ENCODE data around the gene TH.

TH gene

DNA sequence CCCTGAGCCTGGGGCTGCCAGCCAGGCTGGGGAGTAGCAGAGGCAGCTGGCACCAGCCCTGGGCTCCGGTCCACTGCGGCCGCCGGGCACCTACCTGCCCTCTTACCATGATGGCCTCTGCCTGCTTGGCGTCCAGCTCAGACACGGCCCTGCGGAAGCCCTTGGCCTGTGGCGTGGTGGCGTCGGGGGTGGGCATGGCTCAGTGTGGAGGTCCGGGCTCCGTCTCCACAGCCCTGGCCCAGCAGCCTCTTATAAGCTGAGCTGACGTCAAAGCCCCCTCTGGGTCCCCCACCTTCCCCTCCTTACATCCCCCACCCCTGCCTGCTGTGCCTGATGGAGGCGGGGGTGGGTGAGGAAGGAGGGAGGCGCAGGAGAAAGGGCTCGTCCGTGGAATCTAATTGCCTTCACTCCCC lies at the start of gene TH:
TSS of gene TH (minus strand) at position 225 of the 413 bp plus-strand sequence. CDS start at position 196, 29 bp downstream.
- no peak for DNase-seq

- no peak for DNase-seq
These were observed 49.4 kb upstream of the TH start for GRCh38 chr11:2221024-2221423.

DNA sequence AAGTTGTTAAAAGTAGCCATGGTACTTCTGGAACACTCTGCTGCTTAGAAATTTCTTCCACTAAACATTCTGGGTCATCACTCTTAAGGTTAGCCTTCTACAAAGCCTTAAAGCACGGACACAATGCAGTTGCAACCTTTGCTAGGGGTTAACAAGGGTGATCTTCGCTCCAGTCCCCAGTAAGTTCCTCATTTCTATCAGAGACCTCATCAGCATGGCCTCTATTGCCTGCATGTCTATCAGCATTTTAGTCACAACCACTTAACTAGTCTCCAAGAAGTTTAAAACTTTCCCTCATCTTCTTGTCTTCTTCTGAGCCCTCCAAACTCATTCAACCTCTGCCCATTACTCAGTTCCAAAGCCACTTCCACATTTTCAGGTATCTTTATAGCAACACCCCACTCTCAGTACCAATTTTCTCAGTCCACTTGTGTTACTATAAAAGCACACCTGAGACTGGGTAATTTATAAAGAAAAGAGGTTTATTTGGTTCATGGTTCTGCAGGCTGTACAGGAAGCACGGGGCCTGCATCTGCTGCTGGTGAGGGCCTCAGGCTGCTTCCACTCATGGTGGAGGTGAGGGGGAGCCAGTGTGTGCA lies 48.7 kb upstream of the TH start:
- DNase-seq = no peak

- DNase-seq = no peak
These were observed 47.9 kb upstream of the TH start for GRCh38 chr11:2219318-2220017.

DNA sequence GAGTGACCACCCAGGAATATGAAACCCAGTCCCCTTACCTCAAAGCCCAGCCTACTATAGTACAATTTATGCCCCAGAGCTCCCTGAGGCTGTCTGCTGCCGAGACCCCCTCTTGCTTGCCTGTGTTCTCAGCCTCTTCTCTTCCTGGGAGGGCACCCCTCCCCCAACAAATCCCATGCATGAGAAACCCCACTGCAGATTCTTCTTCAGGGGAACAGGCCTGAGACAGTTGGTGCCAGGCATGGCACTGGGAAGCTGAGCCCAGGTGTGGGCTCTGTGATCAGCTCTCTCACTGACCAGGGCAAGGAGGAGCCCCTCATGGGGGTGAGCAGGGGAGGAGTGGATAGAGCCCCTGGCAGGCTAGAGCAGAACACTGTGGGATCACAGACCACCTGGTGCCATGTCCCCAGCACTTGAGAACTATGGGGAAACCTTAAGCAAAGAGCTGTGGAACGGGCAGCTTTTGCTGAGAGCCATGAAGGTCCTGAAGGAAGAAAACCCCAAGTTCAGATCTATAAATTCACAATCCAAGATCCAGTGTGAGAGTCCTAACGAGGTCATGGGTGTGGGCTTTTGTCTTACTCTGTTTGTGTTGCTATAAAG lies 46.5 kb upstream of the TH start:
- no peak for DNase-seq

- DNase-seq = no peak
These were observed 45.8 kb upstream of the TH start for GRCh38 chr11:2217211-2218030.

GRCh38 chr11:2216400-2217064 lies 44.9 kb upstream of the TH start:
- no peak for DNase-seq

- no peak for DNase-seq
These were observed 44.2 kb upstream of the TH start for GRCh38 chr11:2215561-2216399.

DNA sequence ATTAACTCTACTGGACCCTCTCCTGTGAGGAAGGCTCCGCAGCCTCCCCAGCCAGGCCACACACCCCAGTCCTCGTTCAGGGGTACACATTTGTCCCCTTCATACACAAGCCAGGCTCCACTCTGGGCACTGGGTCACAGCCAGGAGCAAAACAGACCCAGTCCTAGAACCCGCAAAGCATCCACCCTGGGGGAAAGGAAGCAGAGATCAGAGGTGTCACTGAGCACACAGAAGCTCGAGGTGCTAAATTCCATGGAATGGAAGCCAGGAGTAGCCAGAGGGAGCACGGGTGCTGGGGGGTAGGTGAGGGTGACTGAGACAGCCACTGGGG lies 43.6 kb upstream of the TH start:
- DNase-seq = no peak

DNA sequence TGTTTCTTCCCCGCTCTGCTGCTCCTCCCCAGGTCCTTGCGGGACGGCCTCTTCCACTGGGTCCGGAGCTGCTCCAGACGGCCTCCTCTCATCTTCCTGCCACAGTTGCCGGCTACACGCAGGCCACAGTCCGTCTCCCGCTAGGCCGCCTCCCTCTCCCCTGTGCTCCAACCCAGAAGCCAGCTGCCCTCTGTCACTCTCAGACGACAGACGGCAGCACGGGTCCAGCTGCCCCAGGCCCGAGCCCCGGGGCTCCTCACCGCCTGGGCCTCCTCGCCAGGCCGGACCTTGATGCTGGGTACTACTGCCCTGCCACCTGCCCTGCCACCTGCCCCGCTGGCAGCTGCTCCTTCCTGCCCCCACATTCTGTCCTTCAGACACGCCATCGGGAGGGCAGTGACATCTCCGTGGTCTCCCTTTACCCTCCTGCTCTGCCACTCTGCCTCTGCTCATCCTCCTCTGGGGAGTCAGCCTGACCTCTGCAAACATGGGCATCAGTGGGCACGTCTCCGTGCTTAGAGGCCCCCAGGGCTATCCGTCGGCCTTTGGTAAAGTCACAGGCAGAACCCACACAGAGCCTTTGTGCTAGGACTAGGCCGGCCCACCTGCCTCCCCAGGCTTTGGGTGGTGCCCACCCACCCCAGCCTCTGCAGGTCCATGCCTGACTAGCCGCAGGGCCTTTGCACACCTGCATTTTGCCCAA lies 43.1 kb upstream of the TH start:
- no peak for DNase-seq

- DNase-seq = no peak
These were observed 42.4 kb upstream of the TH start for GRCh38 chr11:2213890-2214526.

GRCh38 chr11:2213384-2213842 lies 41.8 kb upstream of the TH start:
- no peak for DNase-seq

- no peak for DNase-seq
These were observed 41.0 kb upstream of the TH start for GRCh38 chr11:2212411-2213251.

- no peak for DNase-seq
These were observed 39.7 kb upstream of the TH start for GRCh38 chr11:2211113-2211971.

- no peak for DNase-seq
These were observed 38.9 kb upstream of the TH start for GRCh38 chr11:2210366-2211112.

- DNase-seq = no peak
These were observed 38.3 kb upstream of the TH start for GRCh38 chr11:2209900-2210321.

GRCh38 chr11:2209370-2209801 lies 37.8 kb upstream of the TH start:
- no peak for DNase-seq

All from fibroblast of skin of right biceps (primary cell).